Central memory CD4-positive, alpha-beta T cell (primary cell): ENCODE results near the gene ANK2.

Experiments used
- DNase-seq: peaks from one replicate; pipeline ENCODE4 v3.0.0; 2022

Gene ANK2

GRCh38 chr4:113293043-113293560, 243.6 kb downstream of the ANK2 start:
- no peak for DNase-seq

- no peak for DNase-seq
These were observed 244.2 kb downstream of the ANK2 start for GRCh38 chr4:113293674-113294073.

- no peak for DNase-seq
These were observed 245.5 kb downstream of the ANK2 start for GRCh38 chr4:113294908-113295307.

GRCh38 chr4:113300471-113300928, 251.0 kb downstream of the ANK2 start:
- no peak for DNase-seq

DNA sequence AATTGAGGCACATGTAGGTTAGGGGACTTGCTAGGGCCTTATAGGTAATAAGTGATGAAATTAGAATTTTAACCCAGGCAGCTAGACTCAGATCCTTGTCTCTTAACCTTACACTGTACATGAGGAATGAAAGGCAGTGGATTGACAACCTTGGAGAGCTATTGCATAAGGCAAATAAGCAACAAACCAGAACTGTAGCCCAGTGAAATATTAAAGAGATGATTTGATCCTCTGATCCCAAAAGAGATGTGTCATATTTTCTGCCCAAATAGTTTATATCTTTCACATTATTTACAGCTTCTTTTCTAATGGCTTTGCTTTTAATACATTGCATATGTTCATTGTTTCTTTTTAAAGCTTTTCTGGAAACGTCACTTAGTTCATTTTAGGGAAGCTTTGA, 252.6 kb downstream of the ANK2 start:
- DNase-seq, result no peak

DNA sequence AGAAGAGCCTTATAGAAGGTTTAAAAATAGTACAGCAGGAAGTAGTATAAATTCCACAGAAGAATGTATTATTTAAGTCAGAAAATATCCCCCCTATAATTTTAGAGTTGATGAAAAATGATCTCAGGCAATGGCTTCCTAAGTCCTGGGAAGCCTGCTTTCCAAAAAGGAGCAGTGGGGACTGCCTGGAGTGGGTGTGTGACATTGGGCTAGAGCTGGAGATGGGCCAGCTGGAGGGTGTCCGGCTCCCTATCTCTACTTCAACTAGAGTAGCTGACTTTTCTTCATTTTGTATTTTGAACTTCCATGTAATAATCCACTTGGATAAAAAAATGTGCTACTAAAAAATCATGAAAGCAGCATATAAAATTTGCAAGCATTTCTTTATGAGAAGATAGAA, 253.9 kb downstream of the ANK2 start:
- DNase-seq, result no peak

DNA sequence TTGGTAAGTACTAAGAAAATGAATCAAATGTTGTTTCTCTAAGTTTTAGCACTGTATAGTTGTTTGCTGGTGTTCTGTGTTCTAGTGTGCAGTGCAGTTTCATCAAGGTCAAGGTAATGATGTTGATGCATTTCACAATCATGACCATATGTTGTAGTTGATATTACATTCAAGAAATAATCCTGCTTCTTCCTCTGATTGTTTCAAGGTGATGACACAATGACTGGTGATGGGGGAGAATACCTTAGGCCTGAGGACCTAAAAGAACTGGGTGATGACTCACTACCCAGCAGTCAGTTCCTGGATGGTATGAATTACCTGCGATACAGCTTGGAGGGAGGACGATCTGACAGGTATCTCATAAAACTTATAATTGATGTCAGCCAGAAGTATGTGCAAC, 261.6 kb downstream of the ANK2 start:
- DNase-seq, result no peak

DNA sequence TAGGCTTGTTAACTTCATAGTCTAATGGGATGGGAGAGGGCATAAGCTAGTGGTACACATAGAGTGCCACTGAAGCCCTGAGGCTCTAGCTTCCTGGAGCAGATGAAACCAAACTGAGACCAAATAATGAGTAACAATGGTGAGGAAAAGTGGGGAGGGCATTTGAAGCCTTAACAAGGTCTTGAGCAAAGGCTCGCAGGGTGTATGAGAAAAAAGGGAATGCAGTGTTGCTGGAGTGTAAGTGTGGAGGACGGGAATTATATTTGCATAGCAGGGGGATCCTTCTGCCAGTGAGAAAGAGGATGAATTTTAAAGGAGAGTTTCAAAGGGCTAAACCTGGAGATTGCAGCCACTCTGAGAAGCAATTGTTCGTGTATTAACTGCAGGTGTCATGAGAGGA, 263.1 kb downstream of the ANK2 start:
- DNase-seq, result no peak

- DNase-seq, result no peak
These were observed 265.0 kb downstream of the ANK2 start for GRCh38 chr4:113314426-113314825.

DNA sequence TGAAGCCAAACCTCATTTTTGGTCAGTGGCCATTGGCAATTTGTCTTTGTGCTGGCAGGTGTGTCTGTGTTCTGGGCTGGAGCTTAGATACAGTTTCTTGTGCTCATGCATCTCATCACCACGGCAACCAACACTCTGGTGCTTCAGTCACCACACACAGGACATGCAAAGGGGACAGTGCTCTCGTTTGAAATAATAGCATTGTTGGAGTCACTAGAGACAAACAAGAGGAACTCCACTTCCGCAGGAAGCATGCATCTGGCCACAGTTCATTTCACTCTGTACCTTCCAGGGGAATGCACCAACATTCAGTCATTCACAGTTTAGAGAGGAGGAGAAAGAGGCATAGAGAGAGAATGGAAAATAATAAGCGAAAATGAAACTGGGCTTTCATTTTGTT, 267.4 kb downstream of the ANK2 start:
- DNase-seq, result peak; percentile 18

DNA sequence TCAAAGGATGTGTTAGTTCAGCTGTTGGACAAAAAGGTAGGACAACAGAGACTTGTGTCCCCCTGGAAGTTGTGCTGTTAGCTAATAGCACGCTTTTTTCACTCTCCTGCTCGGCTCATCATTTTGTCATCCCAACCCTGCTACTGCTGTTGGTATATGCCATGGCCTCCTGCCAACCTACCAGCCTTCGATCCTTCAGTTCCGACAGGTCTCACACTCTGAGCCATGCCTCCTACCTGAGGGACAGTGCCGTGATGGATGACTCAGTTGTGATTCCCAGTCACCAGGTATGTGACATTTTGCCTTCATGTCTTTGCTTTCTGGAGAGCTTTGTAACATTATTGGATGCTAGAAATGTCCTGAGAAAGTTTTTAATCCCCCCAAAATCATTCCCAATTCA, 268.1 kb downstream of the ANK2 start:
- DNase-seq, result no peak

DNA sequence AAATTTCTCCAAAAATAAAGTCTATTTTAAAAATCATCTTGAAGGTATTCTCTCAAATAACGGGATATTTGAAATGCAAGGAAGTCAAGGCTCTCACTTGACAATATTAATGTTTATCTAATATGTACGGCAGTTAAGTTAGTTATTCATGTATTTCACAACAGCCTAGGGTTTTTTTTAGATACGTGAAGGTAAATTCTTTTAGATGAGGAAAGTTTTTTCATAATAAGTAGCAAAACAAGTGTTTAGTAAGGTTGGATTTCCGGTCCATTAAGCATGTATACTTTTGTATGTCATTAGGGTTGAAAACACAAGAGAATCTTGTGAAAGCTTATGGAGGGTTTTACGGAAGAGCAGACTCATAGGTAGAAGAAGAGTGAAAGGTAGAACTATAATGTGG, 273.3 kb downstream of the ANK2 start:
- DNase-seq, result no peak

DNA sequence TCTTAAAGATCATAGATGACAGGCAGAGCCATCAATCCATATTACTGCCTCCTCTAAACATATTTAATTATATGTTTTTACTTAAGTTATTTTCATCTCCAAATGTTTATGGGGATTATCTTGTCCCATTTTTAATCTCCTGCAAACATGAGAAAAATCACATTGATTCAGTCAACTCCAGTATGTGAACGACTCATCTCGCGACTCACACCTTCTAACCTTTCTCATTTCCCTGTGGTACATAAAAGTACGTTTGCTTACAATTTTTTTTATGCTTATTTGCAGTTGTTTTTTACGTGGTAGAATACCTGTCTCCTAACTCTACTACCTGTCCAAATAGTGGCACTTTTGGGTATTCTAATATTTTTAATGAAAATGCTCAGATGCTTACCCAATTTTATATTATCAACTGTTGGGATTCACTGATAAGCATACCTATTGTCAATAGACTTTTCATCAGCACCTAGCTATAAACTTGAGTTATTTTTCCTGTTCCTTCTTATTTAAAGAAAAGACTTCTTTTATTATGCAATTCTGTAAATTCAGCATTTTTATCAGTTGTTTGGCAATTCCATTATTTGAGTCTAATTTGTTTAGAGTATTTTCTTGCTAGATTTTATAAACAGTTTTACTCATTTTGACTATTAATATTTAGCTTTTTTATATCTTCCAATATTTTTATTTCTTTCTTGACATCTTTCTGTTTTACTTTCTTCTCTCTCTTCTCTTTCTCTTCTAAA, 276.6 kb downstream of the ANK2 start:
- DNase-seq, result no peak

DNA sequence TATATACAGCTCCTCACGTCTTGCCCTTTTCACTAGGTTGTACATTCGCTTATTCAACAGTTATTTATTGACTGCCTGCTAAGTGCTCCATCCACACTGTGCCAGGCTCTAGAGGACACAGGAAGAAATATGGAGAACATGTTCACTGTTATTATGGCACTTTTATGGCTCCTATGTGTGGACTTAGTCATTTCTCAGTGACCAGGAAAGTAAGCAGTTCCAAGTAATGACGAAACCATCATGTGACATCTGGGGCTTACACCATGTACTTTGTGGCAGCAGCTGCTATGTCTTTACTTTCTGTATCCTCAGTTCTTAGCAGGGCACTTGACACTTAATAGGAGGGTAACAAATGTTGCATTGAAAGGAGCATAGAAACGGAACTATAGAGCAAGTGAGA, 278.0 kb downstream of the ANK2 start:
- no peak for DNase-seq

DNA sequence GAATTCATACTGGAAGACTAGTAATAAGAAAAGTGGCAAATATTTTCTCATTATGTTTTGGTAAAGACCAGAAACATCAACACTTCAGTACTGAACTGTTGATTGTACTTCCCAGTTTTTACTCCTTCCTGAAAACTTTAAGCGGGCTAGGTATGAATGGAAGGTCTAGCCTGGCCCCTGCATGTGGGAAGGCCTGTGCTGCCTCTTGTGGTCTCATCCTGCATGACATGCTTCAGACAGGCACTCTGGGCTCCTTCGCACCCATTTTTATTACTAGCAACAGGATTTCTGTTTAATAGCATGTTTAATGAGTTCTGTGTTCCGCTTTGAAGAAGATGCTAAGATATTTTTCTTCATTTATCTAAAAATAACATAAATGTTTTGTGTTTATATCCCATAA, 279.1 kb downstream of the ANK2 start:
- no peak for DNase-seq

GRCh38 chr4:113330200-113330599, 280.7 kb downstream of the ANK2 start:
- no peak for DNase-seq

GRCh38 chr4:113331811-113332210, 282.4 kb downstream of the ANK2 start:
- DNase-seq, result no peak

- no peak for DNase-seq
These were observed 283.2 kb downstream of the ANK2 start for GRCh38 chr4:113332701-113333100.

GRCh38 chr4:113335746-113336145, 286.3 kb downstream of the ANK2 start:
- no peak for DNase-seq

GRCh38 chr4:113336556-113336955, 287.1 kb downstream of the ANK2 start:
- DNase-seq, result no peak

- no peak for DNase-seq
These were observed 290.0 kb downstream of the ANK2 start for GRCh38 chr4:113339430-113339813.

DNA sequence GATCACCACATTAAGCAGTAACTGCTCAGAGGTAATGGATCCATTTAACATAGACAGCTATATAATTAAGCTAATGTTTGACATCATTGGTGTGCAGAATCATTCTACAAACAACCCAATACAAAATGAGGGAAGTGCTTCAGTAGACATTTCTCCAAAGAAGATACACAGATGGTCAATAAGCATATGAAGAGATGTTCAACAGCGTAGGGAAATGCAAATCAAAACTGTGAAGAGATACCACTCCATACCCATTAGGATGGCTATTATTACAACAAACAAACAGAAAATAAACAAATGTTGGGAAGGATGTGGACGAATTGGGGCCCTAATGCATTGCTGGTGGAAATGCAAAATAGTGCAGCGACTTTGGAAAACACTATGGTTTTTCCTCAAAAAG, 294.6 kb downstream of the ANK2 start:
- DNase-seq, result no peak

GRCh38 chr4:113347245-113347644, 297.8 kb downstream of the ANK2 start:
- no peak for DNase-seq

GRCh38 chr4:113349430-113349829, 300.0 kb downstream of the ANK2 start:
- no peak for DNase-seq

DNA sequence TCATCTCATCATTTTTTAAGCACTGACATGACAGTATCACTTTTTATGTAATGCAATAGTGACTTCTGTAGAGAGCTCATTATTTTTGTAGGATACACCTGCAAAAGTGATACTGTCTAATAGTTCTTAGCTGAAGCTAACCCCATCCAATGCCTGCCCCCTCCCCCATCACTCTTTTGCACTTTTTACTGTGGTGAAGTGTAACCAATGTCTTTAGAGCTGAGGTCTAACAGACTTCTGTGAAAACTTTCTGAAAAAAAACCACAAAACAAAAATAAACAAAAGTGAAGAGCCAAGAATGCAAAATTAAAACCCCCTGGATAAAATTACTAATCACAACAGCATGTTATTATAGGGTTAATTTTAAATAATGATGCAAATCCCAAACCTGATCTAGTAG, 301.1 kb downstream of the ANK2 start:
- DNase-seq, result no peak
